ENCODE results near the gene UNC5B. TPM values are rescaled to one million over a fixed set of nuclear protein-coding genes. Genes with fewer than 3 reads are reported as not detected.

Gene UNC5B
- total RNA-seq, 1 experiment from 2014 or later = 49.6 TPM

GRCh38 chr10:71280825-71281224 lies 68.5 kb downstream of the UNC5B start (continued):
- TF ChIP-seq, protein P1, sequence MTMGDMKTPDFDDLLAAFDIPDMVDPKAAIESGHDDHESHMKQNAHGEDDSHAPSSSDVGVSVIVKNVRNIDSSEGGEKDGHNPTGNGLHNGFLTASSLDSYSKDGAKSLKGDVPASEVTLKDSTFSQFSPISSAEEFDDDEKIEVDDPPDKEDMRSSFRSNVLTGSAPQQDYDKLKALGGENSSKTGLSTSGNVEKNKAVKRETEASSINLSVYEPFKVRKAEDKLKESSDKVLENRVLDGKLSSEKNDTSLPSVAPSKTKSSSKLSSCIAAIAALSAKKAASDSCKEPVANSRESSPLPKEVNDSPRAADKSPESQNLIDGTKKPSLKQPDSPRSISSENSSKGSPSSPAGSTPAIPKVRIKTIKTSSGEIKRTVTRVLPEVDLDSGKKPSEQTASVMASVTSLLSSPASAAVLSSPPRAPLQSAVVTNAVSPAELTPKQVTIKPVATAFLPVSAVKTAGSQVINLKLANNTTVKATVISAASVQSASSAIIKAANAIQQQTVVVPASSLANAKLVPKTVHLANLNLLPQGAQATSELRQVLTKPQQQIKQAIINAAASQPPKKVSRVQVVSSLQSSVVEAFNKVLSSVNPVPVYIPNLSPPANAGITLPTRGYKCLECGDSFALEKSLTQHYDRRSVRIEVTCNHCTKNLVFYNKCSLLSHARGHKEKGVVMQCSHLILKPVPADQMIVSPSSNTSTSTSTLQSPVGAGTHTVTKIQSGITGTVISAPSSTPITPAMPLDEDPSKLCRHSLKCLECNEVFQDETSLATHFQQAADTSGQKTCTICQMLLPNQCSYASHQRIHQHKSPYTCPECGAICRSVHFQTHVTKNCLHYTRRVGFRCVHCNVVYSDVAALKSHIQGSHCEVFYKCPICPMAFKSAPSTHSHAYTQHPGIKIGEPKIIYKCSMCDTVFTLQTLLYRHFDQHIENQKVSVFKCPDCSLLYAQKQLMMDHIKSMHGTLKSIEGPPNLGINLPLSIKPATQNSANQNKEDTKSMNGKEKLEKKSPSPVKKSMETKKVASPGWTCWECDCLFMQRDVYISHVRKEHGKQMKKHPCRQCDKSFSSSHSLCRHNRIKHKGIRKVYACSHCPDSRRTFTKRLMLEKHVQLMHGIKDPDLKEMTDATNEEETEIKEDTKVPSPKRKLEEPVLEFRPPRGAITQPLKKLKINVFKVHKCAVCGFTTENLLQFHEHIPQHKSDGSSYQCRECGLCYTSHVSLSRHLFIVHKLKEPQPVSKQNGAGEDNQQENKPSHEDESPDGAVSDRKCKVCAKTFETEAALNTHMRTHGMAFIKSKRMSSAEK (CRISPR knock-in tag; IDR thresholded peaks at IDR 0.05; ENCODE audit: borderline replicate concordance) = no peak
- TF ChIP-seq CREM (CRISPR knock-in tag; IDR thresholded peaks at IDR 0.05) (no peak), ATF1 (CRISPR knock-in tag; IDR thresholded peaks at IDR 0.05) (no peak), ELF4 (CRISPR knock-in tag; IDR thresholded peaks at IDR 0.05; ENCODE audit: low read depth) (no peak), EMX1 (CRISPR knock-in tag; IDR thresholded peaks at IDR 0.05) (no peak), SOX15 (CRISPR knock-in tag; IDR thresholded peaks at IDR 0.05) (no peak)
- TF ChIP-seq, protein P2, sequence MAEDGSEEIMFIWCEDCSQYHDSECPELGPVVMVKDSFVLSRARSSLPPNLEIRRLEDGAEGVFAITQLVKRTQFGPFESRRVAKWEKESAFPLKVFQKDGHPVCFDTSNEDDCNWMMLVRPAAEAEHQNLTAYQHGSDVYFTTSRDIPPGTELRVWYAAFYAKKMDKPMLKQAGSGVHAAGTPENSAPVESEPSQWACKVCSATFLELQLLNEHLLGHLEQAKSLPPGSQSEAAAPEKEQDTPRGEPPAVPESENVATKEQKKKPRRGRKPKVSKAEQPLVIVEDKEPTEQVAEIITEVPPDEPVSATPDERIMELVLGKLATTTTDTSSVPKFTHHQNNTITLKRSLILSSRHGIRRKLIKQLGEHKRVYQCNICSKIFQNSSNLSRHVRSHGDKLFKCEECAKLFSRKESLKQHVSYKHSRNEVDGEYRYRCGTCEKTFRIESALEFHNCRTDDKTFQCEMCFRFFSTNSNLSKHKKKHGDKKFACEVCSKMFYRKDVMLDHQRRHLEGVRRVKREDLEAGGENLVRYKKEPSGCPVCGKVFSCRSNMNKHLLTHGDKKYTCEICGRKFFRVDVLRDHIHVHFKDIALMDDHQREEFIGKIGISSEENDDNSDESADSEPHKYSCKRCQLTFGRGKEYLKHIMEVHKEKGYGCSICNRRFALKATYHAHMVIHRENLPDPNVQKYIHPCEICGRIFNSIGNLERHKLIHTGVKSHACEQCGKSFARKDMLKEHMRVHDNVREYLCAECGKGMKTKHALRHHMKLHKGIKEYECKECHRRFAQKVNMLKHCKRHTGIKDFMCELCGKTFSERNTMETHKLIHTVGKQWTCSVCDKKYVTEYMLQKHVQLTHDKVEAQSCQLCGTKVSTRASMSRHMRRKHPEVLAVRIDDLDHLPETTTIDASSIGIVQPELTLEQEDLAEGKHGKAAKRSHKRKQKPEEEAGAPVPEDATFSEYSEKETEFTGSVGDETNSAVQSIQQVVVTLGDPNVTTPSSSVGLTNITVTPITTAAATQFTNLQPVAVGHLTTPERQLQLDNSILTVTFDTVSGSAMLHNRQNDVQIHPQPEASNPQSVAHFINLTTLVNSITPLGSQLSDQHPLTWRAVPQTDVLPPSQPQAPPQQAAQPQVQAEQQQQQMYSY (CRISPR knock-in tag; IDR thresholded peaks at IDR 0.05) = no peak

- TF ChIP-seq FOXP1 (CRISPR knock-in tag; IDR thresholded peaks at IDR 0.05; ENCODE audit: borderline replicate concordance) (no peak), MYBL2 (CRISPR knock-in tag; IDR thresholded peaks at IDR 0.05) (no peak), HMGXB4 (CRISPR knock-in tag; IDR thresholded peaks at IDR 0.05) (no peak), RORB (CRISPR knock-in tag; IDR thresholded peaks at IDR 0.05) (no peak), SP1 (CRISPR knock-in tag; conservative IDR thresholded peaks at IDR 0.05) (no peak), NR1H2 (CRISPR knock-in tag; IDR thresholded peaks at IDR 0.05) (no peak), FOXK1 (CRISPR knock-in tag; IDR thresholded peaks at IDR 0.05) (no peak), ZNF121 (CRISPR knock-in tag; IDR thresholded peaks at IDR 0.05) (no peak), NFYB (CRISPR knock-in tag; conservative IDR thresholded peaks at IDR 0.05; ENCODE audit: low read depth) (no peak), ZMAT4 (CRISPR knock-in tag; IDR thresholded peaks at IDR 0.05) (no peak), MLX (CRISPR knock-in tag; IDR thresholded peaks at IDR 0.05) (no peak)
- TF ChIP-seq, protein P3, sequence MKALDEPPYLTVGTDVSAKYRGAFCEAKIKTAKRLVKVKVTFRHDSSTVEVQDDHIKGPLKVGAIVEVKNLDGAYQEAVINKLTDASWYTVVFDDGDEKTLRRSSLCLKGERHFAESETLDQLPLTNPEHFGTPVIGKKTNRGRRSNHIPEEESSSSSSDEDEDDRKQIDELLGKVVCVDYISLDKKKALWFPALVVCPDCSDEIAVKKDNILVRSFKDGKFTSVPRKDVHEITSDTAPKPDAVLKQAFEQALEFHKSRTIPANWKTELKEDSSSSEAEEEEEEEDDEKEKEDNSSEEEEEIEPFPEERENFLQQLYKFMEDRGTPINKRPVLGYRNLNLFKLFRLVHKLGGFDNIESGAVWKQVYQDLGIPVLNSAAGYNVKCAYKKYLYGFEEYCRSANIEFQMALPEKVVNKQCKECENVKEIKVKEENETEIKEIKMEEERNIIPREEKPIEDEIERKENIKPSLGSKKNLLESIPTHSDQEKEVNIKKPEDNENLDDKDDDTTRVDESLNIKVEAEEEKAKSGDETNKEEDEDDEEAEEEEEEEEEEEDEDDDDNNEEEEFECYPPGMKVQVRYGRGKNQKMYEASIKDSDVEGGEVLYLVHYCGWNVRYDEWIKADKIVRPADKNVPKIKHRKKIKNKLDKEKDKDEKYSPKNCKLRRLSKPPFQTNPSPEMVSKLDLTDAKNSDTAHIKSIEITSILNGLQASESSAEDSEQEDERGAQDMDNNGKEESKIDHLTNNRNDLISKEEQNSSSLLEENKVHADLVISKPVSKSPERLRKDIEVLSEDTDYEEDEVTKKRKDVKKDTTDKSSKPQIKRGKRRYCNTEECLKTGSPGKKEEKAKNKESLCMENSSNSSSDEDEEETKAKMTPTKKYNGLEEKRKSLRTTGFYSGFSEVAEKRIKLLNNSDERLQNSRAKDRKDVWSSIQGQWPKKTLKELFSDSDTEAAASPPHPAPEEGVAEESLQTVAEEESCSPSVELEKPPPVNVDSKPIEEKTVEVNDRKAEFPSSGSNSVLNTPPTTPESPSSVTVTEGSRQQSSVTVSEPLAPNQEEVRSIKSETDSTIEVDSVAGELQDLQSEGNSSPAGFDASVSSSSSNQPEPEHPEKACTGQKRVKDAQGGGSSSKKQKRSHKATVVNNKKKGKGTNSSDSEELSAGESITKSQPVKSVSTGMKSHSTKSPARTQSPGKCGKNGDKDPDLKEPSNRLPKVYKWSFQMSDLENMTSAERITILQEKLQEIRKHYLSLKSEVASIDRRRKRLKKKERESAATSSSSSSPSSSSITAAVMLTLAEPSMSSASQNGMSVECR (CRISPR knock-in tag; IDR thresholded peaks at IDR 0.05; ENCODE audit: borderline replicate concordance) = no peak
- TF ChIP-seq, protein P4, sequence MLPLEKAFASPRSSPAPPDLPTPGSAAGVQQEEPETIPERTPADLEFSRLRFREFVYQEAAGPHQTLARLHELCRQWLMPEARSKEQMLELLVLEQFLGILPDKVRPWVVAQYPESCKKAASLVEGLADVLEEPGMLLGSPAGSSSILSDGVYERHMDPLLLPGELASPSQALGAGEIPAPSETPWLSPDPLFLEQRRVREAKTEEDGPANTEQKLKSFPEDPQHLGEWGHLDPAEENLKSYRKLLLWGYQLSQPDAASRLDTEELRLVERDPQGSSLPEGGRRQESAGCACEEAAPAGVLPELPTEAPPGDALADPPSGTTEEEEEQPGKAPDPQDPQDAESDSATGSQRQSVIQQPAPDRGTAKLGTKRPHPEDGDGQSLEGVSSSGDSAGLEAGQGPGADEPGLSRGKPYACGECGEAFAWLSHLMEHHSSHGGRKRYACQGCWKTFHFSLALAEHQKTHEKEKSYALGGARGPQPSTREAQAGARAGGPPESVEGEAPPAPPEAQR (CRISPR knock-in tag; IDR thresholded peaks at IDR 0.05) = no peak
- H3K36me3 Mint-ChIP-seq = peaks cover 9% of the 10 kb centered on the region
- no peaks in the 10 kb centered on the region for H3K9me3 Mint-ChIP-seq
- CTCF ChIA-PET = interaction anchor here (0.7 to 6.3 kb wide), 4 partner anchors 12 to 379 kb away, joined by 3 to 57 read pairs (median 4); partner anchors contain the start of gene UNC5B
- H3K4me1 Mint-ChIP-seq = peaks cover 32% of the 10 kb centered on the region
- POLR2A ChIA-PET = no interaction called here
- ATAC-seq = no peak
- DNase-seq (ENCODE audit: low spot score) = no peak
- no peak overlapping the region for H3K27ac Mint-ChIP-seq
- no peaks in the 10 kb centered on the region for H3K27me3 Mint-ChIP-seq (ENCODE audit: low read depth)
- H3K4me3 Mint-ChIP-seq = no peak overlapping the region
These were observed 69.4 kb downstream of the UNC5B start for GRCh38 chr10:71281646-71282322.

Data from WTC11 (cell line).